Measurements from ENCODE around the gene UNC13C.

Gene UNC13C

DNA sequence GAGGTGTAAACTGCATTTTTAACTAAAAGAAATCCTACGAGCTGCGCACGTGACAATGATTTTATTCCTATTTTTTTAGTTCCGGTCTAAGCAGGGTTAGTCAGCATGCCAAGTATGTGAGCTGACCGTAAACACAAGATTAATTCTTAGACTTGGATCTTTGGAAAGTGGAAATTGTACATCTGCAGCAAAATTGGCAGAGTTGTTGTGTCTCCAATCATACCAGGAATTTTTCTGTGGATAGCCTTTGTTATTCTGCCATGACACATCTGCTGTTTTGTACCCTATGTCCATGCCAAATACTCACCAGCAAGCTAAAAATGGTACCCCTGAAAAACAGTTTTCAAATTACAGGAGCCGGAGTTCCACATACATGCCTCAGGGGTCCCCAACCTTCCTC lies 562.5 kb downstream of the UNC13C start:
- no peak for DNase-seq (ENCODE audit: low read depth, low spot score)
- no peak overlapping the region for H3K4me3 ChIP-seq (ENCODE audit: low read length)
- no peak overlapping the region for H3K27ac ChIP-seq (ENCODE audit: low read length)
- no peaks in the 10 kb centered on the region for H3K9me3 ChIP-seq (ENCODE audit: control insufficient read depth, insufficient read depth, low read length)
- no CpG with 5 or more reads among the region's 6 CpGs for WGBS (ENCODE audit: insufficient coverage, insufficient read length)
- no peaks in the 10 kb centered on the region for H3K4me1 ChIP-seq (ENCODE audit: control insufficient read depth, insufficient read depth, low read length)
- H3K27me3 ChIP-seq (ENCODE audit: control insufficient read depth, insufficient read depth, low read length), result no peaks in the 10 kb centered on the region
- no peaks in the 10 kb centered on the region for H3K36me3 ChIP-seq (ENCODE audit: control insufficient read depth, insufficient read depth, low read length)

- Histone ChIP-seq H3K36me3 (ENCODE audit: control insufficient read depth, insufficient read depth, low read length) (no peaks in the 10 kb centered on the region), H3K4me3 (ENCODE audit: low read length) (no peak overlapping the region), H3K27ac (ENCODE audit: low read length) (no peak overlapping the region), H3K4me1 (ENCODE audit: control insufficient read depth, insufficient read depth, low read length) (no peaks in the 10 kb centered on the region), H3K9me3 (ENCODE audit: control insufficient read depth, insufficient read depth, low read length) (no peaks in the 10 kb centered on the region), H3K27me3 (ENCODE audit: control insufficient read depth, insufficient read depth, low read length) (no peaks in the 10 kb centered on the region)
- DNase-seq (ENCODE audit: low read depth, low spot score), result no peak
- no CpG with 5 or more reads among the region's 3 CpGs for WGBS (ENCODE audit: insufficient coverage, insufficient read length)
Measured at GRCh38 chr15:54547491-54547890, 569.2 kb downstream of the UNC13C start.

- no peak for DNase-seq (ENCODE audit: low read depth, low spot score)
- no peaks in the 10 kb centered on the region for H3K9me3 ChIP-seq (ENCODE audit: control insufficient read depth, insufficient read depth, low read length)
- no peak overlapping the region for H3K27ac ChIP-seq (ENCODE audit: low read length)
- no CpG with 5 or more reads among the region's 1 CpG for WGBS (ENCODE audit: insufficient coverage, insufficient read length)
- H3K4me1 ChIP-seq (ENCODE audit: control insufficient read depth, insufficient read depth, low read length), result no peaks in the 10 kb centered on the region
- no peaks in the 10 kb centered on the region for H3K36me3 ChIP-seq (ENCODE audit: control insufficient read depth, insufficient read depth, low read length)
- H3K27me3 ChIP-seq (ENCODE audit: control insufficient read depth, insufficient read depth, low read length), result no peaks in the 10 kb centered on the region
- H3K4me3 ChIP-seq (ENCODE audit: low read length), result no peak overlapping the region
Measured at GRCh38 chr15:54550954-54551353, 572.7 kb downstream of the UNC13C start.

GRCh38 chr15:54556231-54556630 lies 578.0 kb downstream of the UNC13C start:
- no peaks in the 10 kb centered on the region for H3K4me1 ChIP-seq (ENCODE audit: control insufficient read depth, insufficient read depth, low read length)
- H3K4me3 ChIP-seq (ENCODE audit: low read length), result no peak overlapping the region
- no peaks in the 10 kb centered on the region for H3K9me3 ChIP-seq (ENCODE audit: control insufficient read depth, insufficient read depth, low read length)
- no peak overlapping the region for H3K27ac ChIP-seq (ENCODE audit: low read length)
- no CpG with 5 or more reads among the region's 1 CpG for WGBS (ENCODE audit: insufficient coverage, insufficient read length)
- no peak for DNase-seq (ENCODE audit: low read depth, low spot score)
- H3K27me3 ChIP-seq (ENCODE audit: control insufficient read depth, insufficient read depth, low read length), result no peaks in the 10 kb centered on the region
- no peaks in the 10 kb centered on the region for H3K36me3 ChIP-seq (ENCODE audit: control insufficient read depth, insufficient read depth, low read length)

DNA sequence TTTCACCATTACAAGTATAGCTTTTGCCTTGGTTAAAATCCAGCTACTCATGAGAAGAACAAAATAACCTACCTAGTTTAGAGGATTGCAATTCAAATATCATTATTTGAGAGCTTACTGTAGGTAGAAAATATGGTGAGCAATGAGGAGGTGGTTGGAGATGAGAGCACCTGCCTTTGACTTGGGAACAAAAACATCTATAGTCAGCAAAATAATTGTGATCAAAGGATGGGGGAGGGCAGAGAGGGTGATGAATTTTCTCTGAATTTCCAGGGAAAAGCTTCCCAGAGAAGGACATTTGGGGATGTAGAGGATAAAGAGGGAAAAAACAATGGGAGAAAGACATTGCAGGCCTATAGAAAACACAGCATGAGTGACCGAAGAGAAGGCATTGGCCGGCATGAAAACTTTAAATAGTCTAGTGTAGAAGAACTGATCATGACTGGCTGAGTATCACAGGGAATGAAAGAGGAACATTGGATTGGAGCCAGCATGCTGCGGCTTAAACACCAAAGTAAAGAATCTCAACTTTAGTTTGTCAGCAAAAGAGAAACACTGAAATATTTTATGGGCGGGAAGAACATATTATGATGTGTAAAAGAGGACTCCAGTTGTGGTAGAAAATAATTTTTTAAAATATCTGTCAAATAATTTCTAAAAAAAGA lies 581.3 kb downstream of the UNC13C start:
- Histone ChIP-seq H3K4me1 (ENCODE audit: control insufficient read depth, insufficient read depth, low read length) (no peaks in the 10 kb centered on the region), H3K4me3 (ENCODE audit: low read length) (no peak overlapping the region), H3K36me3 (ENCODE audit: control insufficient read depth, insufficient read depth, low read length) (no peaks in the 10 kb centered on the region), H3K27me3 (ENCODE audit: control insufficient read depth, insufficient read depth, low read length) (no peaks in the 10 kb centered on the region), H3K9me3 (ENCODE audit: control insufficient read depth, insufficient read depth, low read length) (no peaks in the 10 kb centered on the region), H3K27ac (ENCODE audit: low read length) (no peak overlapping the region)
- no CpG with 5 or more reads among the region's 4 CpGs for WGBS (ENCODE audit: insufficient coverage, insufficient read length)
- no peak for DNase-seq (ENCODE audit: low read depth, low spot score)

DNA sequence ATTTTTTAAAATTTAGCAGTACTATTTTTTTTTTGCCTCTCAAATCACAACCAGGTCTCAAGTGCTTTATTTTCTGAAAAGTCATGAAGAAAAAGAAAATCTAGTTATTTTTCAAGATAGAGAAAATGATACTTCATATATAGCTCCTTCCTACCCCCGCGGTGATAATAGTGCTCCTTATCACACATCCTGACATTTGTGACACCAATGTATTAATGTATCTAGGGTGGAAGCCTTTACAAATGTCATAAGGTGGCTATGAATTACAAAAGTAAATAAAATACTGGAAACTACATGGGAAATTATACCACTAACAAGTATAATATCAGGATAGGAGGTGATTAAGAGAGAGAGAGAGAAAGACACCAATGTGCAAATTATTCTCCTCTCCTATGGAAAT lies 582.2 kb downstream of the UNC13C start:
- H3K9me3 ChIP-seq (ENCODE audit: control insufficient read depth, insufficient read depth, low read length), result no peaks in the 10 kb centered on the region
- H3K36me3 ChIP-seq (ENCODE audit: control insufficient read depth, insufficient read depth, low read length), result no peaks in the 10 kb centered on the region
- H3K27ac ChIP-seq (ENCODE audit: low read length), result no peak overlapping the region
- H3K4me3 ChIP-seq (ENCODE audit: low read length), result no peak overlapping the region
- no CpG with 5 or more reads among the region's 2 CpGs for WGBS (ENCODE audit: insufficient coverage, insufficient read length)
- no peaks in the 10 kb centered on the region for H3K4me1 ChIP-seq (ENCODE audit: control insufficient read depth, insufficient read depth, low read length)
- DNase-seq (ENCODE audit: low read depth, low spot score), result no peak
- H3K27me3 ChIP-seq (ENCODE audit: control insufficient read depth, insufficient read depth, low read length), result no peaks in the 10 kb centered on the region

DNA sequence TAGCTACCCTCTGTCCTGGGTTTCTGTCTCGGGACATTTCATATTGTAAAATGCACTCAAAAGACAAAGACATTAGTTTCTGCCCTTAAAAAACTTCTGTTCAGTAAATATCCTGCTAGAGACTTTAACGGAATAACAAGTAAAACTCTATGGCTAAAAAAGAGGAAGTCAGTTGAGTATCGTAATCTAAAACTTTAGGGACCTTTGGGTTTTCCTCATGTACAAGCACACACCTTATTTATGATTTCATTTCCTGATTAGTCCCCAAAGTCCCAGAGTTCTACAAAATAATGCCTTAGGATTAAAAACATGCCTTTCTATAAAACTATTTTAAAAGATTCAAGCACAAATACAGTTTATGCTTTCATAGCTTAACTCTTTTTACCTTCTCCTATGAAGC lies 585.9 kb downstream of the UNC13C start:
- Histone ChIP-seq H3K27ac (ENCODE audit: low read length) (no peak overlapping the region), H3K4me3 (ENCODE audit: low read length) (no peak overlapping the region), H3K36me3 (ENCODE audit: control insufficient read depth, insufficient read depth, low read length) (no peaks in the 10 kb centered on the region), H3K4me1 (ENCODE audit: control insufficient read depth, insufficient read depth, low read length) (no peaks in the 10 kb centered on the region), H3K9me3 (ENCODE audit: control insufficient read depth, insufficient read depth, low read length) (no peaks in the 10 kb centered on the region), H3K27me3 (ENCODE audit: control insufficient read depth, insufficient read depth, low read length) (no peaks in the 10 kb centered on the region)
- WGBS (ENCODE audit: insufficient coverage, insufficient read length), result no CpG with 5 or more reads among the region's 3 CpGs
- DNase-seq (ENCODE audit: low read depth, low spot score), result no peak

GRCh38 chr15:54566654-54567053 lies 588.4 kb downstream of the UNC13C start:
- H3K4me3 ChIP-seq (ENCODE audit: low read length), result no peak overlapping the region
- no peak overlapping the region for H3K27ac ChIP-seq (ENCODE audit: low read length)
- no CpG with 5 or more reads among the region's 5 CpGs for WGBS (ENCODE audit: insufficient coverage, insufficient read length)
- no peaks in the 10 kb centered on the region for H3K4me1 ChIP-seq (ENCODE audit: control insufficient read depth, insufficient read depth, low read length)
- DNase-seq (ENCODE audit: low read depth, low spot score), result no peak
- no peaks in the 10 kb centered on the region for H3K27me3 ChIP-seq (ENCODE audit: control insufficient read depth, insufficient read depth, low read length)
- H3K36me3 ChIP-seq (ENCODE audit: control insufficient read depth, insufficient read depth, low read length), result no peaks in the 10 kb centered on the region
- H3K9me3 ChIP-seq (ENCODE audit: control insufficient read depth, insufficient read depth, low read length), result no peaks in the 10 kb centered on the region

DNA sequence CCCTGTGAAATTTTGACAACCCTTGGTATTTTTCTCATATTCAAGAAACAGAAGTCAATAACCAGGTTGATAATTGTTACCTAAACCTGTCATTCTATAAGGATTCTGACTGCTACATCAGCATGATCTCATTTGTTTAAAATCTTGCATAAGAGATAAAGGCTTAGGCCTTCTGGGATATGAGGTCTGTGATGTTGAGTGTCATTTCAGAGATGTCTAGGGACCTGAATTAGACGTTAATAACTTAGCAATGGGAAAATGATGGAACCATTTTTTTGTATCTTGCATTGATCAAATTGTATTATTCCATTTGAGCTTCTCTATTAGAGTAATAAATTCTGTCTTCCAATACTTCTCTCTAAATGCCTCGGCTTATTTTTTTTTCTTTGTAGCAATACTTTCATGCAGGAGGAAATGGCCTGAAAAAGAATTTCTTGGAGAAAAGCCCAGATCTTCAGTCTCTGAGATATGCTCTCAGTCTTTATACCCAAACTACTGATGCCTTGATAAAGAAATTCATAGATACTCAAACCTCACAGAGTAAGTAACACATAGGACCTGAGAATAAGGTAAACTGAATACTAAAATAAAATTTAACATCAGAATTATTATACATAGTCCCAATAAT lies 589.3 kb downstream of the UNC13C start:
- no peak for DNase-seq (ENCODE audit: low read depth, low spot score)
- Histone ChIP-seq H3K36me3 (ENCODE audit: control insufficient read depth, insufficient read depth, low read length) (no peaks in the 10 kb centered on the region), H3K9me3 (ENCODE audit: control insufficient read depth, insufficient read depth, low read length) (no peaks in the 10 kb centered on the region), H3K4me1 (ENCODE audit: control insufficient read depth, insufficient read depth, low read length) (no peaks in the 10 kb centered on the region), H3K27me3 (ENCODE audit: control insufficient read depth, insufficient read depth, low read length) (no peaks in the 10 kb centered on the region), H3K4me3 (ENCODE audit: low read length) (no peak overlapping the region), H3K27ac (ENCODE audit: low read length) (no peak overlapping the region)
- no CpG with 5 or more reads among the region's 2 CpGs for WGBS (ENCODE audit: insufficient coverage, insufficient read length)

- H3K27me3 ChIP-seq (ENCODE audit: control insufficient read depth, insufficient read depth, low read length), result no peaks in the 10 kb centered on the region
- no CpG with 5 or more reads among the region's 1 CpG for WGBS (ENCODE audit: insufficient coverage, insufficient read length)
- H3K27ac ChIP-seq (ENCODE audit: low read length), result no peak overlapping the region
- H3K9me3 ChIP-seq (ENCODE audit: control insufficient read depth, insufficient read depth, low read length), result no peaks in the 10 kb centered on the region
- no peak for DNase-seq (ENCODE audit: low read depth, low spot score)
- H3K4me3 ChIP-seq (ENCODE audit: low read length), result no peak overlapping the region
- H3K4me1 ChIP-seq (ENCODE audit: control insufficient read depth, insufficient read depth, low read length), result no peaks in the 10 kb centered on the region
- H3K36me3 ChIP-seq (ENCODE audit: control insufficient read depth, insufficient read depth, low read length), result no peaks in the 10 kb centered on the region
Measured at GRCh38 chr15:54568381-54568780, 590.1 kb downstream of the UNC13C start.

- Histone ChIP-seq H3K27me3 (ENCODE audit: control insufficient read depth, insufficient read depth, low read length) (no peaks in the 10 kb centered on the region), H3K36me3 (ENCODE audit: control insufficient read depth, insufficient read depth, low read length) (no peaks in the 10 kb centered on the region), H3K9me3 (ENCODE audit: control insufficient read depth, insufficient read depth, low read length) (no peaks in the 10 kb centered on the region), H3K4me3 (ENCODE audit: low read length) (no peak overlapping the region), H3K27ac (ENCODE audit: low read length) (no peak overlapping the region), H3K4me1 (ENCODE audit: control insufficient read depth, insufficient read depth, low read length) (no peaks in the 10 kb centered on the region)
- DNase-seq (ENCODE audit: low read depth, low spot score), result no peak
- WGBS (ENCODE audit: insufficient coverage, insufficient read length), result no CpG with 5 or more reads among the region's 1 CpG
Measured at GRCh38 chr15:54571576-54571975, 593.3 kb downstream of the UNC13C start.

Data from iPS DF 6.9 (cell line).